H9 (cell line): ENCODE measurements around the gene SERBP1. TPM values are rescaled to one million over a fixed set of nuclear protein-coding genes. Genes with fewer than 3 reads are reported as not detected.

Experiments used
- DNase-seq: peaks from one replicate; pipeline ENCODE4 v3.0.0-alpha.2; 2017
- H2AFZ ChIP-seq: one replicate; pipeline ENCODE4 v1.6.1; 2013; ENCODE audit warnings: mild to moderate bottlenecking, low read length, control low read depth, moderate library complexity
- H2AK5ac ChIP-seq: 2 replicates; pipeline ENCODE4 v1.6.1; 2013; ENCODE audit warnings: low read length, control low read depth, mixed read lengths; ENCODE audit not compliant: insufficient read length
- H2BK120ac ChIP-seq: one replicate; pipeline ENCODE4 v1.6.1; 2013; ENCODE audit warnings: low read depth, mild to moderate bottlenecking, low read length, control low read depth, inconsistent platforms; ENCODE audit not compliant: poor library complexity, severe bottlenecking
- H2BK12ac ChIP-seq: 2 replicates; pipeline ENCODE4 v1.6.1; 2013; ENCODE audit warnings: low read length, control low read depth, mixed read lengths, low read depth; ENCODE audit not compliant: insufficient read length
- H2BK15ac ChIP-seq: 2 replicates; pipeline ENCODE4 v1.6.1; 2013; ENCODE audit warnings: low read depth, low read length, control low read depth
- H2BK20ac ChIP-seq: one replicate; pipeline ENCODE4 v1.6.1; 2013; ENCODE audit warnings: low read depth, mild to moderate bottlenecking, low read length, control low read depth, inconsistent platforms; ENCODE audit not compliant: poor library complexity, severe bottlenecking
- H2BK5ac ChIP-seq: 2 replicates; pipeline ENCODE4 v1.6.1; 2013; ENCODE audit warnings: low read length, control low read depth, mixed read lengths; ENCODE audit not compliant: insufficient read length
- H3K14ac ChIP-seq: 2 replicates; pipeline ENCODE4 v1.6.1; 2013; ENCODE audit warnings: low read length, control low read depth; ENCODE audit not compliant: insufficient read depth
- H3K18ac ChIP-seq: 2 replicates; pipeline ENCODE4 v1.6.1; 2013; ENCODE audit warnings: low read depth, mild to moderate bottlenecking, mixed read lengths, low read length, control low read depth; ENCODE audit not compliant: insufficient read length
- H3K23ac ChIP-seq: 2 replicates; pipeline ENCODE4 v1.6.1; 2013; ENCODE audit warnings: low read length, control low read depth, mixed read lengths, low read depth; ENCODE audit not compliant: insufficient read length
- H3K23me2 ChIP-seq: 2 replicates; pipeline ENCODE4 v1.6.1; 2013; ENCODE audit warnings: low read depth, mild to moderate bottlenecking, mixed read lengths, low read length, control low read depth; ENCODE audit not compliant: insufficient read length, poor library complexity, severe bottlenecking
- H3K27ac ChIP-seq: 2 replicates; pipeline ENCODE4 v1.5.1; 2013; ENCODE audit warnings: low read length, control low read depth, mixed read lengths, low read depth; ENCODE audit not compliant: insufficient read length
- H3K27me3 ChIP-seq: 2 replicates; pipeline ENCODE4 v1.6.1; 2013; ENCODE audit warnings: low read length, control low read depth, inconsistent platforms; ENCODE audit not compliant: insufficient read depth
- H3K4ac ChIP-seq: 2 replicates; pipeline ENCODE4 v1.6.1; 2013; ENCODE audit warnings: low read depth, mild to moderate bottlenecking, control low read depth, inconsistent platforms, low read length, moderate library complexity
- H3K4me1 ChIP-seq: 2 replicates; pipeline ENCODE4 v1.6.1; 2013; ENCODE audit warnings: low read length, control low read depth, inconsistent platforms; ENCODE audit not compliant: insufficient read depth
- H3K4me2 ChIP-seq: 2 replicates; pipeline ENCODE4 v1.6.1; 2013; ENCODE audit warnings: low read length, control low read depth, mixed read lengths; ENCODE audit not compliant: insufficient read length, insufficient read depth
- H3K56ac ChIP-seq: 2 replicates; pipeline ENCODE4 v1.6.1; 2013; ENCODE audit warnings: low read depth, mild to moderate bottlenecking, mixed read lengths, low read length, control low read depth; ENCODE audit not compliant: insufficient read length
- H3K79me1 ChIP-seq: 2 replicates; pipeline ENCODE4 v1.6.1; 2013; ENCODE audit warnings: low read depth, mild to moderate bottlenecking, moderate library complexity, low read length, control low read depth, inconsistent platforms; ENCODE audit not compliant: insufficient read depth, poor library complexity, severe bottlenecking
- H3K79me2 ChIP-seq: 2 replicates; pipeline ENCODE4 v1.6.1; 2013; ENCODE audit warnings: low read length, control low read depth, inconsistent platforms; ENCODE audit not compliant: insufficient read depth
- H3K9ac ChIP-seq: 2 replicates; pipeline ENCODE4 v1.6.1; 2013; ENCODE audit warnings: low read length, control low read depth, mixed read lengths; ENCODE audit not compliant: insufficient read length; ENCODE audit errors: extremely low read depth
- H3K9me3 ChIP-seq: one replicate; pipeline ENCODE4 v1.6.1; 2013; ENCODE audit warnings: low read depth, low read length, inconsistent platforms; ENCODE audit not compliant: control insufficient read depth
- H3T11ph ChIP-seq: one replicate; pipeline ENCODE4 v1.6.1; 2013; ENCODE audit warnings: mild to moderate bottlenecking, low read length, control low read depth, inconsistent platforms
- H4K20me1 ChIP-seq: one replicate; pipeline ENCODE4 v1.6.1; 2013; ENCODE audit not compliant: control insufficient read depth, insufficient read length, insufficient read depth
- H4K5ac ChIP-seq: 2 replicates; pipeline ENCODE4 v1.6.1; 2013; ENCODE audit warnings: low read depth, mild to moderate bottlenecking, mixed read lengths, low read length, control low read depth; ENCODE audit not compliant: insufficient read length
- H4K8ac ChIP-seq: replicated peaks from 2 replicates; pipeline ENCODE4 v1.6.1; 2013; ENCODE audit warnings: low read length, control low read depth, mixed read lengths, low read depth; ENCODE audit not compliant: insufficient read length
- H4K91ac ChIP-seq: 2 replicates; pipeline ENCODE4 v1.6.1; 2013; ENCODE audit warnings: low read depth, mild to moderate bottlenecking, moderate library complexity, mixed read lengths, low read length, control low read depth; ENCODE audit not compliant: insufficient read length
- H3K27ac Mint-ChIP-seq, 3 experiments: 2 replicates in 2 of 3; 3 replicates in 1 of 3; pipeline ENCODE4 v1.8.0; 2020 to 2021; ENCODE audit warnings: mixed read lengths in 3 of 3, mild to moderate bottlenecking in 1 of 3, moderate library complexity in 1 of 3
- H3K27me3 Mint-ChIP-seq: 2 replicates; pipeline ENCODE4 v1.8.0; 2021; ENCODE audit warnings: low read depth, mild to moderate bottlenecking, moderate library complexity, mixed read lengths
- H3K36me3 Mint-ChIP-seq, 3 experiments: 2 replicates in 2 of 3; 3 replicates in 1 of 3; pipeline ENCODE4 v1.8.0; 2020 to 2021; ENCODE audit warnings: low read depth in 3 of 3, mixed read lengths in 3 of 3; ENCODE audit not compliant: insufficient read depth in 1 of 3
- H3K4me1 Mint-ChIP-seq, 2 experiments: 2 replicates each; pipeline ENCODE4 v1.8.0; 2020; ENCODE audit warnings: mixed read lengths in 2 of 2
- H3K4me3 Mint-ChIP-seq, 2 experiments: 2 replicates in 1 of 2; 3 replicates in 1 of 2; pipeline ENCODE4 v1.8.0; 2020 to 2021; ENCODE audit warnings: mild to moderate bottlenecking in 2 of 2, mixed read lengths in 2 of 2, moderate library complexity in 1 of 2
- H3K9me3 Mint-ChIP-seq, 2 experiments: 2 replicates in 1 of 2; 3 replicates in 1 of 2; pipeline ENCODE4 v1.8.0; 2020; ENCODE audit warnings: mild to moderate bottlenecking in 2 of 2, mixed read lengths in 2 of 2, moderate library complexity in 1 of 2
- WGBS: extraction: QIAGEN DNeasy Blood & Tissue Kit; methylation state at CpG from one replicate; pipeline ENCODE4 v1.1.7; 2013; ENCODE audit warnings: missing lambda C conversion rate, low lambda C conversion rate, mixed read lengths; ENCODE audit not compliant: insufficient read length; ENCODE audit errors: extremely low coverage; 5-methylcytosine and 5-hydroxymethylcytosine counted together
- total RNA-seq: library from RNA; stranded (reverse); gene quantifications from 2 replicates; pipeline ENCODE4 v1.2.1, GENCODE V29; 2021
- TF ChIP-seq, protein P1 (sequence below): fragments of 200-600 bp; sonication (generic); conservative IDR thresholded peaks from 3 replicates; pipeline ENCODE4 v1.8.0; 2021; ENCODE audit warnings: antibody characterized with exemption, mild to moderate bottlenecking

SERBP1 gene
- total RNA-seq, 1 experiment from 2014 or later: 495 TPM

DNA sequence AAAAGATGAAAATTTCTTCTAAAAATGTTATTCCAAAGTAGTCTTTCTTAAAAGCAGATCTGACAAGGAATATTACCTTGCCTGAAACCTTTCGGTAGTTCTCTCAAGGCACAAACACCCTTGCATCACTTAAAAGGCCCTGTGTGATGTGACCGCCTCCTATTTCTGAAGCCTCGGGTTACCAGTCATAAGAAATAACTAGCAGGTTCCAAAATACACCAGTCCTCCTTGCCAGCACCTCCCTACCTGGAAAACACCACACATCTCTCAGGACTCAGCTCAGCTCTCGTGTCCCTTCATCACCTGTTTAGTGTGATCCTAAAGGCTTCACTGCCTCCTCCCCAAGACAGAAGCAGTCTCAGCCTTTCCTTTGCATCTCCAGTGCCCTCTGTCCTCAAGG is 35.7 kb downstream of the SERBP1 start:
- H3K36me3 Mint-ChIP-seq: peaks cover 9 to 24% (median 23%) of the 10 kb centered on the region in 3 experiments; a peak in 6 of 7 replicates
- Histone ChIP-seq H2BK5ac (no peak overlapping the region), H3K56ac (no peak overlapping the region), H3K9me3 (no peaks in the 10 kb centered on the region), H3K4me1 (peaks cover 12% of the 10 kb centered on the region), H3K27ac (no peak overlapping the region), H4K5ac (no peak overlapping the region), H2AFZ (no peak overlapping the region), H3K18ac (no peak overlapping the region), H2BK20ac (no peak overlapping the region), H3T11ph (no peak overlapping the region), H3K79me1 (no peaks in the 10 kb centered on the region), H3K23ac (no peak overlapping the region), H2BK120ac (no peak overlapping the region), H4K8ac (no peak overlapping the region), H3K4me2 (no peak overlapping the region), H3K27me3 (no peaks in the 10 kb centered on the region), H2AK5ac (no peak overlapping the region), H4K91ac (no peak overlapping the region), H2BK15ac (no peak overlapping the region), H4K20me1 (no peaks in the 10 kb centered on the region), H3K23me2 (no peaks in the 10 kb centered on the region), H3K4ac (no peak overlapping the region), H3K79me2 (no peaks in the 10 kb centered on the region), H3K14ac (no peak overlapping the region), H3K9ac (no peak overlapping the region), H2BK12ac (no peak overlapping the region)
- H3K4me3 Mint-ChIP-seq: no peak overlapping the region
- no peaks in the 10 kb centered on the region for H3K9me3 Mint-ChIP-seq
- no CpG with 5 or more reads among the region's 4 CpGs for WGBS
- no peak for DNase-seq
- TF ChIP-seq, protein P1, sequence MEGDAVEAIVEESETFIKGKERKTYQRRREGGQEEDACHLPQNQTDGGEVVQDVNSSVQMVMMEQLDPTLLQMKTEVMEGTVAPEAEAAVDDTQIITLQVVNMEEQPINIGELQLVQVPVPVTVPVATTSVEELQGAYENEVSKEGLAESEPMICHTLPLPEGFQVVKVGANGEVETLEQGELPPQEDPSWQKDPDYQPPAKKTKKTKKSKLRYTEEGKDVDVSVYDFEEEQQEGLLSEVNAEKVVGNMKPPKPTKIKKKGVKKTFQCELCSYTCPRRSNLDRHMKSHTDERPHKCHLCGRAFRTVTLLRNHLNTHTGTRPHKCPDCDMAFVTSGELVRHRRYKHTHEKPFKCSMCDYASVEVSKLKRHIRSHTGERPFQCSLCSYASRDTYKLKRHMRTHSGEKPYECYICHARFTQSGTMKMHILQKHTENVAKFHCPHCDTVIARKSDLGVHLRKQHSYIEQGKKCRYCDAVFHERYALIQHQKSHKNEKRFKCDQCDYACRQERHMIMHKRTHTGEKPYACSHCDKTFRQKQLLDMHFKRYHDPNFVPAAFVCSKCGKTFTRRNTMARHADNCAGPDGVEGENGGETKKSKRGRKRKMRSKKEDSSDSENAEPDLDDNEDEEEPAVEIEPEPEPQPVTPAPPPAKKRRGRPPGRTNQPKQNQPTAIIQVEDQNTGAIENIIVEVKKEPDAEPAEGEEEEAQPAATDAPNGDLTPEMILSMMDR: no peak
- H3K27ac Mint-ChIP-seq: no peak overlapping the region
- peaks cover 36 to 42% of the 10 kb centered on the region in 2 experiments for H3K4me1 Mint-ChIP-seq
- H3K27me3 Mint-ChIP-seq: no peaks in the 10 kb centered on the region
